GM23338 (cell line): Measurements from ENCODE around the gene FAM120AOS. TPM values are rescaled to one million over a fixed set of nuclear protein-coding genes. Genes with fewer than 3 reads are reported as not detected.

Source experiments
- ATAC-seq: fragments of 200-7000 bp; cut with Tn5 transposase; 3 replicates; pipeline ENCODE4 v1.9.1; 2020
- DNase-seq: peaks from one replicate; pipeline ENCODE4 v3.0.0-alpha.2; 2015; ENCODE audit warnings: low spot score
- H2AFZ ChIP-seq: fragments of 200-600 bp; sonication (generic); 2 replicates; pipeline ENCODE4 v1.8.0; 2016; ENCODE audit warnings: antibody characterized with exemption, mild to moderate bottlenecking, moderate library complexity
- H3F3A ChIP-seq: fragments of 200-600 bp; sonication (generic); replicated peaks from 2 replicates; pipeline ENCODE4 v1.8.0; 2017; ENCODE audit warnings: antibody characterized with exemption, mixed run types, low read depth
- H3K27ac ChIP-seq: fragments of 200-600 bp; sonication (generic); 2 replicates; pipeline ENCODE4 v1.6.1; 2016; ENCODE audit warnings: low read depth
- H3K27me3 ChIP-seq: fragments of 200-600 bp; sonication (generic); 2 replicates; pipeline ENCODE4 v1.8.0; 2016; ENCODE audit warnings: mild to moderate bottlenecking, mixed run types, moderate library complexity; ENCODE audit not compliant: insufficient read depth
- H3K36me3 ChIP-seq: fragments of 200-600 bp; sonication (generic); 2 replicates; pipeline ENCODE4 v1.8.0; 2016; ENCODE audit warnings: mild to moderate bottlenecking; ENCODE audit not compliant: insufficient read depth
- H3K4me1 ChIP-seq: fragments of 200-600 bp; sonication (generic); 2 replicates; pipeline ENCODE4 v1.8.0; 2016; ENCODE audit warnings: mild to moderate bottlenecking, moderate library complexity; ENCODE audit not compliant: insufficient read depth
- H3K4me2 ChIP-seq: fragments of 200-600 bp; sonication (generic); 2 replicates; pipeline ENCODE4 v1.7.1; 2017; ENCODE audit warnings: mixed run types
- H3K4me3 ChIP-seq: fragments of 200-600 bp; sonication (generic); 2 replicates; pipeline ENCODE4 v1.6.1; 2016; ENCODE audit warnings: mixed run types
- H3K79me2 ChIP-seq: fragments of 200-600 bp; sonication (generic); replicated peaks from 2 replicates; pipeline ENCODE4 v1.8.0; 2017; ENCODE audit warnings: mild to moderate bottlenecking; ENCODE audit not compliant: insufficient read depth
- H3K9me2 ChIP-seq: fragments of 200-600 bp; sonication (generic); 2 replicates; pipeline ENCODE4 v1.8.0; 2017; ENCODE audit not compliant: insufficient read depth
- H4K20me1 ChIP-seq: fragments of 200-600 bp; sonication (generic); replicated peaks from 2 replicates; pipeline ENCODE4 v1.8.0; 2017; ENCODE audit warnings: mild to moderate bottlenecking; ENCODE audit not compliant: insufficient read depth
- H3K27ac Mint-ChIP-seq: 2 replicates; pipeline ENCODE4 v1.8.0; 2020; ENCODE audit warnings: inconsistent platforms, mild to moderate bottlenecking, moderate library complexity, mixed read lengths
- H3K27me3 Mint-ChIP-seq: 3 replicates; pipeline ENCODE4 v1.8.0; 2022; ENCODE audit warnings: low read depth, mild to moderate bottlenecking, moderate library complexity, mixed read lengths, inconsistent platforms; ENCODE audit not compliant: insufficient read depth, poor library complexity
- H3K36me3 Mint-ChIP-seq: 3 replicates; pipeline ENCODE4 v1.8.0; 2021; ENCODE audit warnings: low read depth, mild to moderate bottlenecking, inconsistent platforms, moderate library complexity, mixed read lengths
- H3K4me1 Mint-ChIP-seq: 3 replicates; pipeline ENCODE4 v1.8.0; 2020; ENCODE audit warnings: mild to moderate bottlenecking, inconsistent platforms, mixed read lengths
- H3K4me3 Mint-ChIP-seq: 3 replicates; pipeline ENCODE4 v1.8.0; 2021; ENCODE audit warnings: moderate library complexity, mild to moderate bottlenecking, inconsistent platforms, mixed read lengths
- H3K9me3 Mint-ChIP-seq: 3 replicates; pipeline ENCODE4 v1.8.0; 2020; ENCODE audit warnings: moderate library complexity, mild to moderate bottlenecking, inconsistent platforms, mixed read lengths
- CTCF ChIP-seq, 2 experiments: fragments of 200-600 bp in 1 of 2; sonication (generic) in 1 of 2; conservative IDR thresholded peaks; 2 replicates each; pipeline versions ENCODE4 v1.5.1 to v1.6.1; 2016 to 2017; ENCODE audit warnings: antibody characterized with exemption in 2 of 2, low read depth in 2 of 2, mild to moderate bottlenecking in 2 of 2, moderate library complexity in 1 of 2
- EZH2 ChIP-seq: fragments of 200-600 bp; sonication (generic); IDR thresholded peaks from one replicate; pipeline ENCODE4 v1.8.0; 2017; ENCODE audit warnings: antibody characterized with exemption, mild to moderate bottlenecking, low read depth; ENCODE audit not compliant: unreplicated experiment
- EZH2phosphoT487 ChIP-seq: fragments of 200-600 bp; sonication (generic); IDR thresholded peaks from one replicate; pipeline ENCODE4 v1.8.1; 2018; ENCODE audit warnings: antibody characterized with exemption; ENCODE audit not compliant: unreplicated experiment
- JUNB ChIP-seq: IDR thresholded peaks from one replicate; pipeline ENCODE4 v1.6.1; 2016; ENCODE audit warnings: antibody characterized with exemption; ENCODE audit not compliant: unreplicated experiment
- NANOG ChIP-seq: IDR thresholded peaks from 2 replicates; pipeline ENCODE4 v1.6.1; 2016; ENCODE audit warnings: antibody characterized with exemption, borderline replicate concordance
- STAT1 ChIP-seq: IDR thresholded peaks from one replicate; pipeline ENCODE4 v1.6.1; 2016; ENCODE audit warnings: antibody characterized with exemption; ENCODE audit not compliant: unreplicated experiment
- ZNF114 ChIP-seq: fragments of 250-450 bp; sonication (Bioruptor Pico); IDR thresholded peaks from 2 replicates; pipeline ENCODE4 v1.5.0; 2020; ENCODE audit warnings: mild to moderate bottlenecking, moderate library complexity
- ZNF331 ChIP-seq: fragments of 250-450 bp; sonication (Bioruptor Pico); IDR thresholded peaks from 2 replicates; pipeline ENCODE4 v1.5.0; 2020; ENCODE audit warnings: low read depth, mild to moderate bottlenecking, moderate library complexity
- polyA plus RNA-seq: library from polyadenylated mRNA; unstranded; fragments of >200 nt; fragmentation: Nextera tagmentation; extraction: Ambion mirVana; gene quantifications from 2 replicates; pipeline ENCODE4 v1.2.1, GENCODE V29; 2016
- total RNA-seq: library from RNA; depleted of rRNA; stranded (reverse); fragments of >200 nt; shearing (Covaris generic); gene quantifications from 2 replicates; pipeline ENCODE4 v1.2.3, GENCODE V29; 2014
- TF ChIP-seq, protein P1 (sequence below): fragments of 250-450 bp; sonication (Bioruptor Pico); IDR thresholded peaks from 2 replicates; pipeline ENCODE4 v1.5.0; 2020; ENCODE audit warnings: mild to moderate bottlenecking, moderate library complexity
- TF ChIP-seq, protein P2 (sequence below): IDR thresholded peaks from one replicate; pipeline ENCODE4 v1.6.1; 2018; ENCODE audit warnings: antibody characterized with exemption; ENCODE audit not compliant: unreplicated experiment

The FAM120AOS gene
- total and polyA plus RNA-seq, 2 experiments from 2014 or later: 31.5 to 40.4 TPM

DNA sequence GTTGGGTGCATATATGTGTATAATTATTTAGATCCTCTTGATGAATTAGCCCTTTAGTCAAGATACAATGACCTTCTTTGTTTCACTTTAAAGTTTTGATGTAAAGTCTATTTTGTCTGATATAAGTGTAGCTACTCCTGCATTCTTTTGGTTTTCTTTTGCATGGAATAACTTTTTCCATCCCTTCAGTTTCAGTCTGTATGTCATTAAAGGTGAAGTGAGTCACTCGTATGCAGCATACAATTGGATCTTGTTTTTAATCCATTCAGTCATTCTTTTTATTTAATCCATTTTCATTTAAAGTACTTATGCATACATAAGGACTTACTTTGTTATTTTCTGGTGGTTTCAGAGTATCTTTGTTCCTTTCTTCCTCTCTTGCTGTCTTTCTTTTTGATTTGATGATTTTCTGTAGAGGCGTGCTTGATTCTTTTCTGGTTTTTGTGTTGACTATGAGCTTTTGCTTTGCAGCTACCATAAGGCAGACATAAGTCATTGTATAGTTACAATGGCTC is 38.1 kb downstream of the FAM120AOS start (continued):
- TF ChIP-seq CTCF (conservative IDR thresholded peaks at IDR 0.05; ENCODE audit: low read depth in 2 of 2): no peak
- no peak for TF ChIP-seq JUNB
- no peak for TF ChIP-seq EZH2

DNA sequence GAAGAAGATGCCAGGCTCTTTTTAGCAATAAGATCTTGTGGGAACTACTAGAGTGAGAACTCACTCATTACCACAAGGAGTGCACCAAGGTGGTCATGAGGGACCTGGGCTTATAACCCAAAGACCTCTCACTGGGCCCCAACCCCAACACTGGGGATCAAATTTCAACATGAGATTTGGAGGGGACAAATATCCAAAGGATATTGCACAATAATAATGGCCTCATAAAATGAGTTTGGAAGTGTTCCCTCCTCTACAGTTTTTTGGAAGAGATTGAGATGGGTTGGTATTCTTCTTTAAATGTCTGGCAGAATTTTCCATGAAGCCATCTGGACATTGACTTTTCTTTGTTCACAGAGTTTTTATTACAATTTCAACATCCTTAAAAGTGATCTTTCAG is 39.9 kb downstream of the FAM120AOS start:
- Histone ChIP-seq H3K4me2 (no peak overlapping the region), H3K79me2 (no peaks in the 10 kb centered on the region), H4K20me1 (no peaks in the 10 kb centered on the region), H3K4me3 (no peak overlapping the region), H2AFZ (no peak overlapping the region), H3K27me3 (no peaks in the 10 kb centered on the region), H3K27ac (no peak overlapping the region), H3K9me2 (no peaks in the 10 kb centered on the region), H3F3A (no peaks in the 10 kb centered on the region), H3K4me1 (no peaks in the 10 kb centered on the region), H3K36me3 (no peaks in the 10 kb centered on the region)
- no peak overlapping the region for H3K27ac Mint-ChIP-seq
- H3K4me1 Mint-ChIP-seq: no peaks in the 10 kb centered on the region
- H3K9me3 Mint-ChIP-seq: peaks cover 10% of the 10 kb centered on the region
- no peak overlapping the region for H3K4me3 Mint-ChIP-seq
- H3K36me3 Mint-ChIP-seq: peaks cover 3% of the 10 kb centered on the region; the same call in 1 of the 3 replicates
- ATAC-seq (no peak), DNase-seq (no peak)
- peaks cover under 1% of the 10 kb centered on the region for H3K27me3 Mint-ChIP-seq
- TF ChIP-seq, protein P1, sequence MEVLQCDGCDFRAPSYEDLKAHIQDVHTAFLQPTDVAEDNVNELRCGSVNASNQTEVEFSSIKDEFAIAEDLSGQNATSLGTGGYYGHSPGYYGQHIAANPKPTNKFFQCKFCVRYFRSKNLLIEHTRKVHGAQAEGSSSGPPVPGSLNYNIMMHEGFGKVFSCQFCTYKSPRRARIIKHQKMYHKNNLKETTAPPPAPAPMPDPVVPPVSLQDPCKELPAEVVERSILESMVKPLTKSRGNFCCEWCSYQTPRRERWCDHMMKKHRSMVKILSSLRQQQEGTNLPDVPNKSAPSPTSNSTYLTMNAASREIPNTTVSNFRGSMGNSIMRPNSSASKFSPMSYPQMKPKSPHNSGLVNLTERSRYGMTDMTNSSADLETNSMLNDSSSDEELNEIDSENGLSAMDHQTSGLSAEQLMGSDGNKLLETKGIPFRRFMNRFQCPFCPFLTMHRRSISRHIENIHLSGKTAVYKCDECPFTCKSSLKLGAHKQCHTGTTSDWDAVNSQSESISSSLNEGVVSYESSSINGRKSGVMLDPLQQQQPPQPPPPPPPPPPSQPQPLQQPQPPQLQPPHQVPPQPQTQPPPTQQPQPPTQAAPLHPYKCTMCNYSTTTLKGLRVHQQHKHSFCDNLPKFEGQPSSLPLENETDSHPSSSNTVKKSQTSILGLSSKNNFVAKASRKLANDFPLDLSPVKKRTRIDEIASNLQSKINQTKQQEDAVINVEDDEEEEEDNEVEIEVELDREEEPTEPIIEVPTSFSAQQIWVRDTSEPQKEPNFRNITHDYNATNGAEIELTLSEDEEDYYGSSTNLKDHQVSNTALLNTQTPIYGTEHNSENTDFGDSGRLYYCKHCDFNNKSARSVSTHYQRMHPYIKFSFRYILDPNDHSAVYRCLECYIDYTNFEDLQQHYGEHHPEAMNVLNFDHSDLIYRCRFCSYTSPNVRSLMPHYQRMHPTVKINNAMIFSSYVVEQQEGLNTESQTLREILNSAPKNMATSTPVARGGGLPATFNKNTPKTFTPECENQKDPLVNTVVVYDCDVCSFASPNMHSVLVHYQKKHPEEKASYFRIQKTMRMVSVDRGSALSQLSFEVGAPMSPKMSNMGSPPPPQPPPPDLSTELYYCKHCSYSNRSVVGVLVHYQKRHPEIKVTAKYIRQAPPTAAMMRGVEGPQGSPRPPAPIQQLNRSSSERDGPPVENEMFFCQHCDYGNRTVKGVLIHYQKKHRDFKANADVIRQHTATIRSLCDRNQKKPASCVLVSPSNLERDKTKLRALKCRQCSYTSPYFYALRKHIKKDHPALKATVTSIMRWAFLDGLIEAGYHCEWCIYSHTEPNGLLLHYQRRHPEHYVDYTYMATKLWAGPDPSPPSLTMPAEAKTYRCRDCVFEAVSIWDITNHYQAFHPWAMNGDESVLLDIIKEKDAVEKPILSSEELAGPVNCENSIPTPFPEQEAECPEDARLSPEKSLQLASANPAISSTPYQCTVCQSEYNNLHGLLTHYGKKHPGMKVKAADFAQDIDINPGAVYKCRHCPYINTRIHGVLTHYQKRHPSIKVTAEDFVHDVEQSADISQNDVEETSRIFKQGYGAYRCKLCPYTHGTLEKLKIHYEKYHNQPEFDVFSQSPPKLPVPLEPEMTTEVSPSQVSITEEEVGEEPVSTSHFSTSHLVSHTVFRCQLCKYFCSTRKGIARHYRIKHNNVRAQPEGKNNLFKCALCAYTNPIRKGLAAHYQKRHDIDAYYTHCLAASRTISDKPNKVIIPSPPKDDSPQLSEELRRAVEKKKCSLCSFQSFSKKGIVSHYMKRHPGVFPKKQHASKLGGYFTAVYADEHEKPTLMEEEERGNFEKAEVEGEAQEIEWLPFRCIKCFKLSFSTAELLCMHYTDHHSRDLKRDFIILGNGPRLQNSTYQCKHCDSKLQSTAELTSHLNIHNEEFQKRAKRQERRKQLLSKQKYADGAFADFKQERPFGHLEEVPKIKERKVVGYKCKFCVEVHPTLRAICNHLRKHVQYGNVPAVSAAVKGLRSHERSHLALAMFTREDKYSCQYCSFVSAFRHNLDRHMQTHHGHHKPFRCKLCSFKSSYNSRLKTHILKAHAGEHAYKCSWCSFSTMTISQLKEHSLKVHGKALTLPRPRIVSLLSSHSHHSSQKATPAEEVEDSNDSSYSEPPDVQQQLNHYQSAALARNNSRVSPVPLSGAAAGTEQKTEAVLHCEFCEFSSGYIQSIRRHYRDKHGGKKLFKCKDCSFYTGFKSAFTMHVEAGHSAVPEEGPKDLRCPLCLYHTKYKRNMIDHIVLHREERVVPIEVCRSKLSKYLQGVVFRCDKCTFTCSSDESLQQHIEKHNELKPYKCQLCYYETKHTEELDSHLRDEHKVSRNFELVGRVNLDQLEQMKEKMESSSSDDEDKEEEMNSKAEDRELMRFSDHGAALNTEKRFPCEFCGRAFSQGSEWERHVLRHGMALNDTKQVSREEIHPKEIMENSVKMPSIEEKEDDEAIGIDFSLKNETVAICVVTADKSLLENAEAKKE (CRISPR knock-in tag): no peak
- no peak for TF ChIP-seq STAT1
- no peak for TF ChIP-seq ZNF114 (CRISPR knock-in tag)
- no peak for TF ChIP-seq ZNF331 (CRISPR knock-in tag)
- no peak for TF ChIP-seq JUNB
- no peak for TF ChIP-seq EZH2phosphoT487
- TF ChIP-seq, protein P2, sequence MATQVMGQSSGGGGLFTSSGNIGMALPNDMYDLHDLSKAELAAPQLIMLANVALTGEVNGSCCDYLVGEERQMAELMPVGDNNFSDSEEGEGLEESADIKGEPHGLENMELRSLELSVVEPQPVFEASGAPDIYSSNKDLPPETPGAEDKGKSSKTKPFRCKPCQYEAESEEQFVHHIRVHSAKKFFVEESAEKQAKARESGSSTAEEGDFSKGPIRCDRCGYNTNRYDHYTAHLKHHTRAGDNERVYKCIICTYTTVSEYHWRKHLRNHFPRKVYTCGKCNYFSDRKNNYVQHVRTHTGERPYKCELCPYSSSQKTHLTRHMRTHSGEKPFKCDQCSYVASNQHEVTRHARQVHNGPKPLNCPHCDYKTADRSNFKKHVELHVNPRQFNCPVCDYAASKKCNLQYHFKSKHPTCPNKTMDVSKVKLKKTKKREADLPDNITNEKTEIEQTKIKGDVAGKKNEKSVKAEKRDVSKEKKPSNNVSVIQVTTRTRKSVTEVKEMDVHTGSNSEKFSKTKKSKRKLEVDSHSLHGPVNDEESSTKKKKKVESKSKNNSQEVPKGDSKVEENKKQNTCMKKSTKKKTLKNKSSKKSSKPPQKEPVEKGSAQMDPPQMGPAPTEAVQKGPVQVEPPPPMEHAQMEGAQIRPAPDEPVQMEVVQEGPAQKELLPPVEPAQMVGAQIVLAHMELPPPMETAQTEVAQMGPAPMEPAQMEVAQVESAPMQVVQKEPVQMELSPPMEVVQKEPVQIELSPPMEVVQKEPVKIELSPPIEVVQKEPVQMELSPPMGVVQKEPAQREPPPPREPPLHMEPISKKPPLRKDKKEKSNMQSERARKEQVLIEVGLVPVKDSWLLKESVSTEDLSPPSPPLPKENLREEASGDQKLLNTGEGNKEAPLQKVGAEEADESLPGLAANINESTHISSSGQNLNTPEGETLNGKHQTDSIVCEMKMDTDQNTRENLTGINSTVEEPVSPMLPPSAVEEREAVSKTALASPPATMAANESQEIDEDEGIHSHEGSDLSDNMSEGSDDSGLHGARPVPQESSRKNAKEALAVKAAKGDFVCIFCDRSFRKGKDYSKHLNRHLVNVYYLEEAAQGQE: no peak
- TF ChIP-seq EZH2: no peak
- no peak for TF ChIP-seq NANOG
- TF ChIP-seq CTCF (conservative IDR thresholded peaks at IDR 0.05; ENCODE audit: low read depth in 2 of 2): no peak
